Immature natural killer cell (primary cell): Measurements from ENCODE around the gene A3GALT2. TPM values are rescaled to one million over a fixed set of nuclear protein-coding genes. Genes with fewer than 3 reads are reported as not detected.

Source experiments
- DNase-seq, 3 donors: peaks; one replicate each; pipeline ENCODE4 v3.0.0; 2022; ENCODE audit warnings: mixed read lengths in 1 of 3
- H3K27ac Mint-ChIP-seq, 6 donors: one replicate each; pipeline ENCODE4 v1.8.0; 2020; ENCODE audit warnings: mixed read lengths in 6 of 6, mild to moderate bottlenecking in 5 of 6, inconsistent platforms in 4 of 6, moderate library complexity in 3 of 6
- H3K27me3 Mint-ChIP-seq, 3 donors: one replicate each; pipeline ENCODE4 v1.8.0; 2020 to 2021; ENCODE audit warnings: low read depth in 3 of 3, mild to moderate bottlenecking in 3 of 3, mixed read lengths in 3 of 3, moderate library complexity in 3 of 3, inconsistent platforms in 1 of 3
- H3K36me3 Mint-ChIP-seq, 3 donors: one replicate each; pipeline ENCODE4 v1.8.0; 2020; ENCODE audit warnings: mixed read lengths in 3 of 3, inconsistent platforms in 2 of 3, mild to moderate bottlenecking in 2 of 3
- H3K4me1 Mint-ChIP-seq, 2 donors: one replicate each; pipeline ENCODE4 v1.8.0; 2020; ENCODE audit warnings: inconsistent platforms in 2 of 2, mild to moderate bottlenecking in 2 of 2, mixed read lengths in 2 of 2, moderate library complexity in 1 of 2
- H3K4me3 Mint-ChIP-seq, 5 donors: one replicate each; pipeline ENCODE4 v1.8.0; 2020; ENCODE audit warnings: mild to moderate bottlenecking in 5 of 5, mixed read lengths in 5 of 5, inconsistent platforms in 3 of 5, moderate library complexity in 3 of 5
- H3K9me3 Mint-ChIP-seq, 6 donors: one replicate each; pipeline ENCODE4 v1.8.0; 2020; ENCODE audit warnings: mild to moderate bottlenecking in 6 of 6, mixed read lengths in 6 of 6, inconsistent platforms in 4 of 6, moderate library complexity in 3 of 6
- polyA plus RNA-seq, 3 donors: library from polyadenylated mRNA; unstranded; fragments of 300-500 nt; fragmentation: Illumina TruSeq; gene quantifications; one replicate each; pipeline ENCODE4 v1.2.3, GENCODE V29; 2021

Gene A3GALT2
- polyA plus RNA-seq, 3 donors from 2014 or later = not detected

DNA sequence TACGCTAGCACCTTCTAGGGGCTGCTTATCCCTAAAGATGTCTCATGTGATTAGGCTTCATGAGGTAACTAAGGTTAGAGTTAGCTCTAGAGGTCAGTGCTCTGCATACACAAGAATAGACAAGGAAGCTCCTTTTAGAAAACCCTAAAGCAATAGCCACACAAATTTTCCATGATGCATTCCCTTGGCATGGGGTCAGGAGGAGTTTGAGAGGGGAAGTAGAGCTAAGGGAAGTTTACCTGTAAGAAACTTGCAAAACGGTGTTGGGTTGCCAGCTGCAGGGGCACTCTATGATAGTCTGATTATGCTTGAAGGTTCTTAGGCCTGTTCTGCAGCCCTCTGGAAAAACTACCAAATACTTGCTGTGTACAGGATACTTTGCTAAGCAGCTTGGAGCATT lies 39.0 kb upstream of the A3GALT2 start:
- Mint-ChIP-seq H3K27ac (no peak overlapping the region), H3K36me3 (peaks cover 0 to 4% (median 0%) of the 10 kb centered on the region in 3 donors), H3K9me3 (no peaks in the 10 kb centered on the region), H3K27me3 (peaks cover 0 to 4% (median 0%) of the 10 kb centered on the region in 3 donors), H3K4me3 (no peak overlapping the region), H3K4me1 (peaks cover 0 to 4% of the 10 kb centered on the region in 2 donors)
- DNase-seq = no peak

DNA sequence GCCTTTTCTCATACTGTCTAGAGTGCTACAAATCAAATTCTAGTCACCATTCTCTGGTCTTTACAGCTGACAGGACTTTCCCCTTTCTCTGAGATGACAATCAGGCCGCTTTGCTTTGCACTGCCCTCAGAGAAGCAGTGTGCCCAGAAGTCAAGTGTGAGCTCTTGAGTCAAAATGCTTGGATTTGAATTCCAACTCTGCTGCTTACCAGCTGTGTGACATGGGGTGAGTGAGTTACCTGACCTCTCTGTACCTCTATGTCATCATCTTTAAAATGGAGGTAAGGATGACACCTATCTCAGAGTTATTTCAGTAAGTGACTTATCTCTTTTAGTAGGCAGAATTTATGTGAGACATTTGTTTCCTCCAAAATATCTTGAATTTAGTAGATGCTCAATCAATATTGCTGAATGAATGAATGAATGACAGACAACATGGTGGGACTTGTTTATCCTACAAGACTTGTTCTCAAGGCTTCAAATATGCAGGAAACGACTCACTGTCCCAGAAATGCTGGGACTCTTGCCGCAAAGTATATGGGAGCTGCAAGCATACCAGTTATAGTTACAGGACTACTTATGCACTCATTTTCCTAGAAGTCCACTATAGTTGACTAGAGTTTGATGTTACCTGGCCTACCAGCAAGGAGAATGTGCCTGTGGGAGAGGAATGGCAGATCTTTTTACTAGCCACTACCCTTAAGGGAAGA lies 38.1 kb upstream of the A3GALT2 start:
- peaks cover 0 to 4% (median 0%) of the 10 kb centered on the region in 3 donors for H3K36me3 Mint-ChIP-seq
- H3K27ac Mint-ChIP-seq = no peak overlapping the region
- peaks cover 0 to 4% (median 0%) of the 10 kb centered on the region in 3 donors for H3K27me3 Mint-ChIP-seq
- DNase-seq = no peak
- peaks cover 0 to 4% of the 10 kb centered on the region in 2 donors for H3K4me1 Mint-ChIP-seq
- no peak overlapping the region for H3K4me3 Mint-ChIP-seq
- no peaks in the 10 kb centered on the region for H3K9me3 Mint-ChIP-seq

DNA sequence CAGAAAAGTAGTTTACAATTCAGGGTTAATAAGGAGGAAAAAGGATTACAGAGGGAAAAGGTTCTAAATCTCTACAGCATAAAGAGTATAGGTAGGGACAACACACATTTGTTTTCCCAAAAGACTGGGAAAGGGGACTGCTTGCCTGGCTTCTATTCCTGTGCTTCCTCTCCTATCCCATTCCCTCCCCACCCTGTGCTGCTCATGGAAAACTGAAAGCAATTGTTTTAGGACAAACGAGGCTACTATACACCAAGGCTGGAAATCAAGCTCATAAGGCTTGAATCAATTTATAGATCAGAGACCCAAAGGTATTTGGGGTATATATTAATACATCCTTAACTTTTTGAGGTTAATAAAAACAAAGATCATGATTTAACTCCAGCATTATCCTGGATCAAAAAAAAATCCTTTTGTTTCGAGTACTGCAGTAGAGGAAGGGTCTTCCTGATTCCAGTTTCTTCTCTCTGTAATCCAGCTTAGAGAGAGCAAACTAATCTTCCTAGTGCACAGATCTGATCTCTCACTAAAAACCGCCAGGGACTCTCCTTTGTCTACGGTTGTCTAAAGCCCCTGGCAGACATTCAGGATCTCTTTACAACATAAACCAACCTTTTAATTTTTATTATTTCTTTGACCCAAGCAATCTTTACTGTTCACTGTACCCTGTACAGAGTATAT lies 37.4 kb upstream of the A3GALT2 start:
- DNase-seq = no peak
- no peak overlapping the region for H3K27ac Mint-ChIP-seq
- H3K27me3 Mint-ChIP-seq = peaks cover 0 to 4% (median 0%) of the 10 kb centered on the region in 3 donors
- H3K4me1 Mint-ChIP-seq = peaks cover 0 to 4% of the 10 kb centered on the region in 2 donors
- H3K4me3 Mint-ChIP-seq = no peak overlapping the region
- H3K36me3 Mint-ChIP-seq = peaks cover 0 to 4% (median 0%) of the 10 kb centered on the region in 3 donors
- H3K9me3 Mint-ChIP-seq = no peaks in the 10 kb centered on the region

DNA sequence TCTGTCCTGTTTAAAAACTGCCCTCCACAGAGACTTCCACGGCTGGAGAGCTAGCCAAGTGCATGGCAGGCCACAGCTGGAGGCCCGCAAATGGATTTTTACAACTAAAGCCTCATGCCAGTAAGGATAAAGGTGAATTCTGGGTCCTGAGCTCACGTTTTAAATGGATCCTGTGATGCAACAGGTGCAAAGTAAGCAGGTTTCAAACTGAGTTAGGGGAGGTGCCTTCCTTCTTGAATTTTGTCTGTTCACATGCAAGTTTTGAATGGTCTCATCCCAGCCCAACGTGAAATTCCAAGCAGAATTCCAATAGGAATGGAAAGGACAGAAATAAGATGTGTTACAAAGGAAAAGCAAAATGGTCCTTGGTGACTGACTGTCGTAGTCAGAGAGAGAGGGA lies 36.2 kb upstream of the A3GALT2 start:
- Mint-ChIP-seq H3K9me3 (no peaks in the 10 kb centered on the region), H3K27ac (no peak overlapping the region), H3K36me3 (peaks cover 0 to 4% (median 0%) of the 10 kb centered on the region in 3 donors), H3K27me3 (peaks cover 0 to 4% (median 0%) of the 10 kb centered on the region in 3 donors), H3K4me3 (no peak overlapping the region), H3K4me1 (peaks cover 0 to 4% of the 10 kb centered on the region in 2 donors)
- DNase-seq = no peak

DNA sequence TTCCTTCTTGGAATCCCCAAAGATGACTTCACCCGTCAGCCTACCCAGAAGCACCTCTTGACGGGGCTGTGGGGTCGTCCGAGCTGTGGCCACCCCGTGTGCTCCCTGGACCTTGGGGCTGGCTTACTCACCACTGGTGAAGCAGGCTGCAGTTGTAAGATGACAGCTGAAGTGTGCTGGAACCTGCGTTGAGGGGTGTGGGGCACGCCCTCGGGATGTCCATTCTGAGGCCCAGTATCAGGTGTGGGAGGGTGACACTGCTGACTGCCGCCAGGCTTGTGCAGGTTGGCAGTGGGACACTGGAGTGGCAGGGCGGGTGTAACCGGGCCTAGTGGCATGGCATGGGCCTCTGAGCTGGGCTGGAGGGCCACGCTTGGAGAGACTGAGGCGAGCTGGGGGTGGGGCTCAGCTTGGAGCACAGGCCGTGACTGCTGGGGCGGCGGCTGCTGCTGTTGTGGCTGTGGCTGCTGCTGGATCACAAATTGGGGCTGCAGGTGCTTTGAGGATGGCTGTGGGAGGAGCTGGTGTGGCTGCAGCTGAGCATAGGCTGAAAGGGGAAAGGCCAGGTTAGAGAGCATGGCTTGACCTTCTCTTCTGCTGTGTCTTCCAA lies 33.9 kb upstream of the A3GALT2 start:
- DNase-seq = no peak
- Mint-ChIP-seq H3K4me1 (peaks cover 10 to 15% of the 10 kb centered on the region in 2 donors), H3K9me3 (no peaks in the 10 kb centered on the region), H3K4me3 (no peak overlapping the region), H3K27ac (no peak overlapping the region), H3K36me3 (peaks cover 0 to 4% (median 0%) of the 10 kb centered on the region in 3 donors), H3K27me3 (peaks cover 0 to 10% (median 2%) of the 10 kb centered on the region in 3 donors)

DNA sequence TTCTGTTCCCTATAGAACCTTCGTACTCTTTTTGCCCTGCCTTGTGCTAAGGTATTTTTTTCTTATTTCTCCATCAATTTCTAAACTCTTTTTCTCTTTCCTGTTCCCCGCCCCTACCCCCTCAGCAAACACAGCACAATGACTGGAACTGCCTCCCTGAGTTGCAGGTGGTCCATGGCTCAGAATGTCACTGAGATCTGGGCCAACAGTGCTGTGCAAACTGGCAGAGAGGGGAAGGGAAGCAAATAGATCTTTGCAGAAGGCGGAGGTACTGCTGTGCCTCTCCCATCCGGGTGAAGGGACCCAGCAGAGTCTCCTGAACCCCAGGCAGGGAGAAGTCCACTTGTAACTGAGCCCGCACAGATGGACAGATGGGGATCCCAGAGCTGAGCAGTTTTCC lies 32.6 kb upstream of the A3GALT2 start:
- no peaks in the 10 kb centered on the region for H3K9me3 Mint-ChIP-seq
- no peak overlapping the region for H3K27ac Mint-ChIP-seq
- no peak overlapping the region for H3K4me3 Mint-ChIP-seq
- DNase-seq = no peak
- peaks cover 15 to 21% of the 10 kb centered on the region in 2 donors for H3K4me1 Mint-ChIP-seq
- H3K27me3 Mint-ChIP-seq = peaks cover 2 to 12% (median 2%) of the 10 kb centered on the region in 3 donors
- H3K36me3 Mint-ChIP-seq = peaks cover 0 to 4% (median 0%) of the 10 kb centered on the region in 3 donors

DNA sequence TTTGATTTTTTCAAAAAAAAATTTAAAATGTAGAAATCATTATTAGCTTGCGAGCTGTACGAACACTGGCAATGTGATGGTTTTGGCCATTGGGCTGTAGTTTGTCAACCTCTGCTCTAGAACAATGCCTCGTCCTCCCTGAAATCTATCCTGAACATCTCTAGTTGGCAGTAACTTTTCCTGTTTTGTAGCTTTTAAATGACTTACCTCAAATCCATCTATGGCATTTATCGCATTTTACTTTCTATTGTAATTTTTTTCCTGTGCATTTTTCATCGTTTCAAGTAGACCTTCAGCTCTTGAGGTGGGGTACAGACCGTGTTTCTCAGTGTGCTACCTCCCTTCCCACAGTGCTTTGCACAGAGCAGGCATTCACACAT lies 30.4 kb upstream of the A3GALT2 start:
- Mint-ChIP-seq H3K27ac (peak overlapping the region in 2 of 6 donors; percentile 15 to 16), H3K9me3 (no peaks in the 10 kb centered on the region), H3K36me3 (peaks cover 0 to 4% (median 0%) of the 10 kb centered on the region in 3 donors), H3K4me1 (peaks cover 38 to 43% of the 10 kb centered on the region in 2 donors), H3K27me3 (peaks cover 2 to 12% (median 2%) of the 10 kb centered on the region in 3 donors), H3K4me3 (peak overlapping the region; percentile 2 to 67 (median 50))
- no peak for DNase-seq

DNA sequence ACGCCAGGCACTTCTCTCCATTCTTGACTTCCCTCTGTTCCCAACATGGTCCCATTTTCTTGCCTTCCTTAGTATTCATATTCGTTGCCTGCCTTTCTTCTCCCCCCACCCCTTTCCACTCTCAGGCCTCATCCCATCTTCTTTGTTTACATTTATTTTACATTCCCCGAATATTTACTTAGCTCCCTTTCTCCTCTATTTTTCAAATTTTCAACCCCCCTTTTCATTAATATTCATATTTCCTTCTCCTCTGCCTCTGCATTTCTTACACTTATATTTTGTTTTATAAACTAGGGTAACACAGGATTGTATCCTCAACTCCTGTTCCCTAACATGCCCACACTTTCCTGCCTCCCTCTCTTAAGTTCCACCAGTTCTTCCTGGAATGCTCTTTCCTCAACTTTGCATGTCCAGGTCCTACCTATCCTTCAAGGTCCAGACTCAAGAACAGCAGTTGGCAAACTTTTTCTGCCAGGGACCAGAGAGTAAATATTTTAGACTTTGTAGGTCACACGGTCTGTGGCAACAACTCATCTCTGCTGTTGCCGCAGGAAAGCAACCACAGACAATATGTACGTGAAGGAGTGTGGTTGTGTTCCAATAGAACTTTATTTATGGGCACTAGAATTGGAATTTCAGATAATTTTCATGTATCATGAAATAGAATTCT lies 29.8 kb upstream of the A3GALT2 start:
- Mint-ChIP-seq H3K4me1 (peaks cover 38 to 46% of the 10 kb centered on the region in 2 donors), H3K27ac (peak overlapping the region; percentile 83 to 96 (median 91)), H3K9me3 (no peaks in the 10 kb centered on the region), H3K4me3 (peak overlapping the region; percentile 89 to 94 (median 92)), H3K27me3 (peaks cover 2 to 12% (median 2%) of the 10 kb centered on the region in 3 donors), H3K36me3 (peaks cover 0 to 4% (median 0%) of the 10 kb centered on the region in 3 donors)
- DNase-seq = no peak

DNA sequence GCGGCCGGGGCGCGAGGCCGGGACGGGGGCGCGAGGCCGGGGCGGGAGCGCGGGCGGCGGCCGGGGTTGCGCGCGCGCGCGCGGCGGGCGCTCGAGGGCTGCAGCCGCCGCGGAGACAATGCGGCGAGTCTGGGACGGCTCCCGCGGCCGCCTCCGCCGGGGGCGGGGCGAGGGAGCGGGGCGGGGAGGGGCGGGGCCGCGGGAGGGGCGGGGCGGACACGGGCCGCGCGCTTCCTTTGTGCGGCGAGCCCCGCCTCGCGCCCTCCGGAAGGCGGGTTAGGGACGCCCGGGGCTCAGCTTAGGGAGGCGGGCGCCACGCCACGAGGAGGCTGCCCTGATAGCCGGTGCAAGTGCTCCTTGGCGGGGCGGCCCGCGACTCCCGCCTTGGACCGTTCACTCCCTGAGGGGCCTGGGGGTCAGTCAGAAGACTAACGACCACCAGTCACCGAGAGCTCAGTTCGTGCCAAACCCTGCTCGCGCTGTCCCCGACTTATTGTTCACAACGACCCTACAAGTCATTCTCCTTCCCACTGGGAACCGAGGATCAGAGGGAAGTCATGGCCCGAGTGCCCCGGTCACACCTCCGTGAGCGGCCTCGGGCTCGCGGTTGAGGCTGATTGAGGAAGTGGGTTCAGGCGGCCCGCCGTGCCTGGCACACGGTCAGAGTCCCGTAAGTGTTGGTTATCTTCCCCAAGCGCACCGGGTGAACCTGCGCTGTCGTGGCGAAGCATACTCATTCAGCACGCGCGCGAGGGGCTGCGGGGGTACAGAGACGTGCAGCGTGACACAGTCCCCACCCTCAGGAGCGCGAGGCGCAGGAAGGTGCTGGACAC lies 29.1 kb upstream of the A3GALT2 start:
- Mint-ChIP-seq H3K4me1 (peaks cover 41 to 52% of the 10 kb centered on the region in 2 donors), H3K36me3 (no peaks in the 10 kb centered on the region), H3K27ac (peak overlapping the region; percentile 83 to 96 (median 91)), H3K9me3 (no peaks in the 10 kb centered on the region), H3K27me3 (peaks cover 2 to 8% (median 2%) of the 10 kb centered on the region in 3 donors), H3K4me3 (peak overlapping the region; percentile 89 to 94 (median 92))
- DNase-seq = peak; percentile 75 to 84 (median 81)

DNA sequence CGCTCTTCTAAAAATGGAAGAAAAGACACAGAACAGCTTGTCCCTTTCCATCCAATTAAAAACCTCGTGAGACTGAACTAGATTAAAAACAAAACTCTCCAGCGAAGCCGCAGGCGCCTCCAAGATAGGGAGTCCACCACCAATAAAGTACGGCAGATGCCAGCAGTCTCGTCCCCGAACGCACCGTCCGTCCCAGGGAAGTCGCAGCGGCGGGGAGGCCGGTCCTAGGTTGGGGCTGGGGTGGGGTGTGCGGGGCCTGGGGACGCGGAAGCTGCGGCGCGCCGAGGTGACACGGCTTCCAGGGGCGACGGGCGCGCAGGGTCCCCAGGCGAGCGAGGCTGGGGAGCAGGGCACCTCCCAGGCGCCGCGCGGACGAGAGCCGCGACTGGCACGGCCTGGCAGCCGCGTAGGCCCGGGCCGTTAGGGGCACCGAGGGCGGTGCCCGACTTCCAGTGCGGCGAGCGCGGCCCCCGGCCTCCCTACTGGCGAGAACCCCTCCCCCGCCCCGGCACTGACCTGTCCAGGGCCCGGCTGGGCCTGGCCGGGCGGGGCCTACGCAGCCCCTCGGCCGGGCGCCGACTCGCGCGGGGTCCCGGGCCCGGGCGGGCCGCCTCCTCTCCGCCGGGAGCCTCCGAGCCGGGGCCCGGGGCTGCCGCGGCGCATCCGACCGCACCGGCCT lies 28.3 kb upstream of the A3GALT2 start:
- DNase-seq = peak; percentile 44 to 48 (median 47)
- H3K4me3 Mint-ChIP-seq = peak overlapping the region; percentile 82 to 97 (median 93)
- peaks cover 2 to 8% (median 2%) of the 10 kb centered on the region in 3 donors for H3K27me3 Mint-ChIP-seq
- H3K36me3 Mint-ChIP-seq = no peaks in the 10 kb centered on the region
- no peaks in the 10 kb centered on the region for H3K9me3 Mint-ChIP-seq
- H3K4me1 Mint-ChIP-seq = peaks cover 43 to 54% of the 10 kb centered on the region in 2 donors
- peak overlapping the region; percentile 24 to 95 (median 82) for H3K27ac Mint-ChIP-seq

DNA sequence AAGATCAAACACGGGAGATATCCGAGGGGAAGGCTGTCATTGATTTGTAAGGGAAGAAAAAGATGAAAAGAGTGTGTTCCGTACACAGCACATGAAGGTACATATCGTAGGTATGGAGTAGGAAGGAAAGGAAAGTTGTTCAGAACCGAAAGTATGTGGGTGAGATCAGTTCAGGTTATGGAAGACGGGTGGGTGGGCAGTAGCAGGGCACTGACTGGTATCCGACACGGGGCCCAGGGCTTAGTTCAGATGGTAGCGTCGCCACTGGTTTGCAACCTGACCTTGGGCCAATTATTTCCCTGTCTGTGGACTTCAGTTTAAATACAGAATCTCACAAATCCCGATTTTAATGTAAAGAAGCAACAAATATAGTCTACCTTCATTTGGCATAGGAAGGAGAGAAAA lies 27.8 kb upstream of the A3GALT2 start:
- H3K36me3 Mint-ChIP-seq = no peaks in the 10 kb centered on the region
- peak overlapping the region; percentile 82 to 97 (median 93) for H3K4me3 Mint-ChIP-seq
- H3K4me1 Mint-ChIP-seq = peaks cover 48 to 59% of the 10 kb centered on the region in 2 donors
- DNase-seq = peak; percentile 8 to 16 (median 11)
- H3K9me3 Mint-ChIP-seq = no peaks in the 10 kb centered on the region
- H3K27me3 Mint-ChIP-seq = peaks cover 2 to 8% (median 2%) of the 10 kb centered on the region in 3 donors
- peak overlapping the region; percentile 24 to 95 (median 82) for H3K27ac Mint-ChIP-seq

DNA sequence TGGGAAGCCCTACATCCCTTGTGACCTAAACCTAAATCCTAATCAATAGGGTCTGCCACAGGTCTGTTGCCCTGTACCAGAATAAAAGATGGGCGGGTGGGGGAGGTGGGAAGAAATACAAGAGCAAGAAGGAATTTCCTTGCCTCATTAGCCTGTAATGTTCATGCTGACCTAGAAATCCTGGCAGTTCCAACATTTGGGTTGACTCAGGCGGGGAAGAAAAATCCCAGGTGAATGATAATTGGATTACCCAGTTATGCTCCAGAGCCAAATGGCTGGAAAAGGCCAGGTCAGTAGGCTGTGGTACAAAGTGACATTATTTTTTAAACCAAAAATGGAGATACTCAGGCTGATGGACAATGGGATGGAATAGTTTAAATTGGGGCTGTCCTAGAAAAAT lies 27.3 kb upstream of the A3GALT2 start:
- peaks cover 50 to 63% of the 10 kb centered on the region in 2 donors for H3K4me1 Mint-ChIP-seq
- no peaks in the 10 kb centered on the region for H3K9me3 Mint-ChIP-seq
- peaks cover 2 to 8% (median 2%) of the 10 kb centered on the region in 3 donors for H3K27me3 Mint-ChIP-seq
- no peaks in the 10 kb centered on the region for H3K36me3 Mint-ChIP-seq
- no peak for DNase-seq
- peak overlapping the region in 5 of 6 donors; percentile 24 to 92 (median 77) for H3K27ac Mint-ChIP-seq
- H3K4me3 Mint-ChIP-seq = peak overlapping the region; percentile 82 to 97 (median 93)
